Neural progenitor cell (in vitro differentiated cells): ENCODE results near the gene COX7A2L.

Source experiments
- EZH2 ChIP-seq: fragments of 200-600 bp; sonication (generic); IDR thresholded peaks from 2 replicates; pipeline ENCODE4 v1.6.1; 2017; ENCODE audit warnings: antibody characterized with exemption, mild to moderate bottlenecking, moderate library complexity
- EZH2phosphoT487 ChIP-seq: fragments of 200-600 bp; sonication (generic); IDR thresholded peaks from 2 replicates; pipeline ENCODE4 v1.6.1; 2017; ENCODE audit warnings: antibody characterized with exemption
- TF ChIP-seq, protein P1 (sequence below): fragments of 200-600 bp; sonication (generic); IDR thresholded peaks from 2 replicates; pipeline ENCODE4 v1.5.1; 2017; ENCODE audit warnings: antibody characterized with exemption, mild to moderate bottlenecking

DNA sequence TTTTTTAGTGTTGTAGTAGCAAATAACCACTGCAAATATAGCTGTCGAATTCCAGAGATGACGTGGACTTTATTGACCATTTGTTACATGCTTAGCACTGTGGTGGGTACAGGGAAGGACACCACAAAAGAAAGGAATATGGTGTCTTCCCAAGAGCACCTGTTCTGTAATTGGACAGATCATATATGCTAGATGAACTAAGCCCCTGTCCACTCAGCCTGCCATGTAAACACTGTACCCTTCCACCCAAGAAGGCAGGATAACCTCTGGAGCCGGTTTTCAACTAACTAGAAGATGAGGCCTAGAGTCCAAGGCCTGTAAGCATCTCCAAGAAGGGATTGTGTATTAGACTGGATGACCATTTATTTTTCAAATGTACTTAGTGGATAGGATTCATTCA, 44.1 kb downstream of the COX7A2L start:
- TF ChIP-seq, protein P1, sequence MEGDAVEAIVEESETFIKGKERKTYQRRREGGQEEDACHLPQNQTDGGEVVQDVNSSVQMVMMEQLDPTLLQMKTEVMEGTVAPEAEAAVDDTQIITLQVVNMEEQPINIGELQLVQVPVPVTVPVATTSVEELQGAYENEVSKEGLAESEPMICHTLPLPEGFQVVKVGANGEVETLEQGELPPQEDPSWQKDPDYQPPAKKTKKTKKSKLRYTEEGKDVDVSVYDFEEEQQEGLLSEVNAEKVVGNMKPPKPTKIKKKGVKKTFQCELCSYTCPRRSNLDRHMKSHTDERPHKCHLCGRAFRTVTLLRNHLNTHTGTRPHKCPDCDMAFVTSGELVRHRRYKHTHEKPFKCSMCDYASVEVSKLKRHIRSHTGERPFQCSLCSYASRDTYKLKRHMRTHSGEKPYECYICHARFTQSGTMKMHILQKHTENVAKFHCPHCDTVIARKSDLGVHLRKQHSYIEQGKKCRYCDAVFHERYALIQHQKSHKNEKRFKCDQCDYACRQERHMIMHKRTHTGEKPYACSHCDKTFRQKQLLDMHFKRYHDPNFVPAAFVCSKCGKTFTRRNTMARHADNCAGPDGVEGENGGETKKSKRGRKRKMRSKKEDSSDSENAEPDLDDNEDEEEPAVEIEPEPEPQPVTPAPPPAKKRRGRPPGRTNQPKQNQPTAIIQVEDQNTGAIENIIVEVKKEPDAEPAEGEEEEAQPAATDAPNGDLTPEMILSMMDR = no peak
- no peak for TF ChIP-seq EZH2
- no peak for TF ChIP-seq EZH2phosphoT487
